RWPE1 (cell line): Measurements from ENCODE around the gene LEP.

Source experiments
- CTCF ChIA-PET: fragments of 350-600 bp; sonication (Branson Sonifier 250); formaldehyde crosslinking; extraction: SDS; loops from one replicate; lab custom pipeline; 2021; lab: Yijun Ruan, JAX
- POLR2A ChIA-PET: fragments of 400-600 bp; formaldehyde crosslinking; extraction: SDS; loops from one replicate; lab custom pipeline; 2020; ENCODE audit warnings: antibody characterized with exemption; ENCODE audit not compliant: low non-redundant PET; lab: Yijun Ruan, JAX
- DNase-seq: peaks from one replicate; pipeline ENCODE4 v3.0.0; 2012; ENCODE audit warnings: low spot score
- H3K27ac ChIP-seq: fragments of 450-650 bp; 2 replicates; pipeline ENCODE4 v1.5.1; 2017
- TF ChIP-seq, protein P1 (sequence below): fragments of 450-650 bp; conservative IDR thresholded peaks from 2 replicates; pipeline ENCODE4 v1.5.1; 2017; ENCODE audit warnings: low read depth, mild to moderate bottlenecking

LEP gene

GRCh38 chr7:128205068-128205467 is 36.0 kb upstream of the LEP start:
- DNase-seq, result no peak
- no peak overlapping the region for H3K27ac ChIP-seq
- TF ChIP-seq, protein P1, sequence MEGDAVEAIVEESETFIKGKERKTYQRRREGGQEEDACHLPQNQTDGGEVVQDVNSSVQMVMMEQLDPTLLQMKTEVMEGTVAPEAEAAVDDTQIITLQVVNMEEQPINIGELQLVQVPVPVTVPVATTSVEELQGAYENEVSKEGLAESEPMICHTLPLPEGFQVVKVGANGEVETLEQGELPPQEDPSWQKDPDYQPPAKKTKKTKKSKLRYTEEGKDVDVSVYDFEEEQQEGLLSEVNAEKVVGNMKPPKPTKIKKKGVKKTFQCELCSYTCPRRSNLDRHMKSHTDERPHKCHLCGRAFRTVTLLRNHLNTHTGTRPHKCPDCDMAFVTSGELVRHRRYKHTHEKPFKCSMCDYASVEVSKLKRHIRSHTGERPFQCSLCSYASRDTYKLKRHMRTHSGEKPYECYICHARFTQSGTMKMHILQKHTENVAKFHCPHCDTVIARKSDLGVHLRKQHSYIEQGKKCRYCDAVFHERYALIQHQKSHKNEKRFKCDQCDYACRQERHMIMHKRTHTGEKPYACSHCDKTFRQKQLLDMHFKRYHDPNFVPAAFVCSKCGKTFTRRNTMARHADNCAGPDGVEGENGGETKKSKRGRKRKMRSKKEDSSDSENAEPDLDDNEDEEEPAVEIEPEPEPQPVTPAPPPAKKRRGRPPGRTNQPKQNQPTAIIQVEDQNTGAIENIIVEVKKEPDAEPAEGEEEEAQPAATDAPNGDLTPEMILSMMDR, result no peak
- POLR2A ChIA-PET, result no interaction called here
- CTCF ChIA-PET, result interaction anchor here (0.6 kb wide), 1 partner anchor 105 kb away, joined by 6 read pairs; no protein-coding TSS in a partner anchor

DNA sequence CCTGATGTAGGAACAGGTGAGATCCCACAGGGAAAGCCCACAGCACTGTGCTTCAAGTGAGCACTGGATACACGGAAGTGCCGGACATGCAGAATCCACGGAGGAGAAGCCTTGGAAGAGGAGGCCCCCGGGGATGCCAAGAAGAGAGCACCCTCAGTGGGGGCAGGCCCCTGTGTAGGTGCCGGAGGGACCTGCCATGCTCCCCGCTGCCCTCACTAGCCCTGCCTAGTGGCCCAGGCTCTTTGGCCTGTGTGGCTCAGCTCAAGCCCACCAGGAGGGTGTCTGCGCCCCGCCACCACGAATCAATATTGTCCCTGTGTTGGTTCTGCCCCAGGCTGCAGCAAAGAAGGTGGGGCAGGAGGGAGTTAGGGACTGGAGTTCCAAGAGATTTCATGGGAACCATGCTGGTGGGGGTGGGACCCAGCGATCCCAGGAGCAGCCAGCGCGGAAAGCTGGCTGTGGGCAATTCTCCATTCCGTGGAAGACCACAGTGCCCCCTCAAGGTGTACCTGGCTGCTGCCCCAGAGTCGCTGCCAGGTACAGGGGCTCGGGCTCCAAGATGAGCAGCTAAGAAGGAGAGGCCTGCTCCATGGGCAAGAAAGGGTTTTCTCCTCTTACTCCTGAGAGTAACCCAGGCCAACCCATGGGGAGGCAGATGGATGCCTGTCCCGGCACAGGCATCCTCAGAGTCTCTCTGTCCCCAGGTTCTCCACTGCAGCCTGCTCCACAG is 34.9 kb upstream of the LEP start:
- CTCF ChIA-PET, result interaction anchor here (0.6 to 3.8 kb wide), 2 partner anchors 70 to 106 kb away, joined by 6 to 58 read pairs; no protein-coding TSS in a partner anchor
- POLR2A ChIA-PET, result no interaction called here

DNA sequence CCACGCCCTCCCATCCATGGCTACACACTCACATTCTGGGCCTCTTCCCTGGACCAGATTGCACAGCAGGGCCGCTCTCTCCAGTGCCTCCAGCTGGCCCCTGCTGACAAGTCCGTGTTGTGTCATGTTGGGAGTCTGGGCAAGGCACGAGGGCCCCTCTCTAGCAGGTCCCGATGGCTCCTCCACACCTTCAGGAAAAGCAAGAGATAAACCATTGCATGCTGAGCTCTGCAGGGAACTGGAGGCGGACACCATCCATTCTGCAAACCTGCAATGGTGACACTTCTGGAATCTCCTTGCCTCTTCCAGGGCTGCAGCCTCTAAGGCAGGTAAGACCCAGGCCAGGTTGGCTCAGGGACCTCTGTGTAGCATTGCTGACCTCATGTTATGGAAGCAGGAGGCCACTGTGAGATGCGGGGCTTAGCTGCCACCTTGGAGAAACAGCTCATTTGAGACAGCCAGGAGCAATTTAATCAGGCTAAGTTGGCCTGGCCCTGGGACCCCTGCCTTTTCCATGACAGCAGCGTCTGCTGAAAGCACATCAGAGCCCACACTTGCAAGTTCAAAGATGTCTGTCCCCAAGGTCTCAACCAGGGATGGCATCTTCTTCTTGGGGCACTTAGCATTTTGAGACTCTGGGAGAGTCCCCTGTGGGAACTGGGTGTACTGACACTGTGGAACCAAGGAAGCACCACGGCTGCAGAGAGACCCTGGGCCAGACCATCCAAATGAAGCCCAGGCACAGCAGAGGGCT is 34.2 kb upstream of the LEP start:
- ChIA-PET CTCF (interaction anchor here (0.8 to 3.8 kb wide), 2 partner anchors 71 to 499 kb away, joined by 3 to 58 read pairs; no protein-coding TSS in a partner anchor), POLR2A (no interaction called here)
- TF ChIP-seq, protein P1, result no peak
- H3K27ac ChIP-seq, result no peak overlapping the region
- no peak for DNase-seq

More for the DNA sequence above, 34.9 kb upstream of the LEP start:
- DNase-seq, result no peak
- H3K27ac ChIP-seq, result no peak overlapping the region
- TF ChIP-seq, protein P1, result no peak

GRCh38 chr7:128207609-128208008 is 33.5 kb upstream of the LEP start:
- H3K27ac ChIP-seq, result no peak overlapping the region
- no peak for DNase-seq
- TF ChIP-seq, protein P1, result no peak
- CTCF ChIA-PET, result interaction anchor here (0.8 to 3.8 kb wide), 3 partner anchors 10 to 500 kb away, joined by 3 to 58 read pairs (median 3); no protein-coding TSS in a partner anchor
- POLR2A ChIA-PET, result no interaction called here

DNA sequence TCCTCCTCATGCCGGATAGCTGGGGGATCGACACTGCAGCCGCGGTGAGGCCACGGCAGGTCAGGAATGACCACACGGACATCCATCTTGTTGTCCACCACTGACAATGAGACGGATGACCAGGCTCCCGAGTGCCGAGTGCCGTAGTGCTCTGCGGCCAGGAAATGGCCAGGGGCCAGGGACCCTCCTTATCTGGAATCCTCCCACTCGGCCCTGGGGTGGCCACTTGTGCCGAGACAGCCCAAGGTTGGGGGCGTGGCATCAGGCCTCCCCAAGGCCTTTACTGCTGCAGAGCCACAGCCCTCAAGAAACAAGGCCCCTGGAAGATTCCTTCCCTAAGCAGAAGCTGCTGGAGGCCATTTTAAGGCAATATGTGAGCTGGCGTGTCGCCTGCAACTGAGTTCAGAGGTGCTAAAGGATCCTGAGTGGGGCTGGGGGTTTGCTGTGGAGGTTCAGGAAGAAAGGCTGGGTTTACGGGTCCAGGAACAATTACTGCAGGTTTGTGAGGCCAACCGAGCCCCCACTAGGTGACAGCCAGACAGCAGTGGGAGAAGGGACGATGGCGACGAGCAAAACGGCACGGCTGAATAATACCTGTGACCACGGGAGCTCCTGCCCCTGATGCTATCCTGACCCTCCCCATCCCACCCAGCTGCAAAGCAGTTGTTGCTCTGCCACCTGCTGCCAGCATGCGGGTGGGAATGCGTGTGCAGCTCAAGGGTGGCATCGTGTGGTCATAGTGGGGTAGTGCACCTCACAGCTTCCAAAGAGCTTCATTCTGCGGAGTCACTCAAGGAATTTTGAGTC is 31.6 kb upstream of the LEP start:
- ChIA-PET POLR2A (no interaction called here), CTCF (interaction anchor here (0.5 to 3.8 kb wide), 12 partner anchors 18 to 1428 kb away, joined by 3 to 58 read pairs (median 3); no protein-coding TSS in a partner anchor)
- DNase-seq, result peak; percentile 78
- TF ChIP-seq, protein P1, result peak; percentile 99
- H3K27ac ChIP-seq, result no peak overlapping the region

DNA sequence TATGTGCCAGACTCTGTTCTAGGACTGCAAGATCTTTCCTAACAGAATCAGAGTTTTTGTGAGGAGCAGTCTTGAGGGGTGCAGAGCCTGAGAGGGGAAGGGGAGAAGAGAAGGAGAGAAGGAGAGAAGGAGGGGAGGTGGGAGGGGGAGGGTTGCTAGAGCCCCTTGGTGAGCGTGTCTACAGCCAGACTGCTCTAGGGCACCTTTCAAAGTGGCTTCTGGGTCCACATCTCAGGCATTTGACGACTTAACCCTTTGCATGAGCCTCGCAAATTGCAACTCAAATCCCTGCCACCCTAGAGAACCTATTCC is 31.1 kb upstream of the LEP start:
- ChIA-PET POLR2A (no interaction called here), CTCF (interaction anchor here (0.6 to 3.8 kb wide), 8 partner anchors 45 to 1429 kb away, joined by 3 to 58 read pairs (median 3); no protein-coding TSS in a partner anchor)
- DNase-seq, result no peak
- H3K27ac ChIP-seq, result no peak overlapping the region
- TF ChIP-seq, protein P1, result peak; percentile 76
